Heart left ventricle (tissue), 16 donors: Measurements from ENCODE around the gene DOCK1. TPM values are rescaled to one million over a fixed set of nuclear protein-coding genes. Genes with fewer than 3 reads are reported as not detected.

ENCODE experiments used
- ATAC-seq, 4 donors: fragments of 200-7000 bp; cut with Tn5 transposase; one replicate each; pipeline ENCODE4 v1.9.1; 2020 to 2022; ENCODE audit warnings: moderate library complexity in 4 of 4, mild to moderate bottlenecking in 3 of 4, moderate number of reproducible peaks in 1 of 4
- DNase-seq, 5 donors: peaks; one replicate each; pipeline ENCODE4 v3.0.0-alpha.2; 2020
- H3K27ac ChIP-seq, 12 donors: fragments of 200-600 bp; sonication (generic) in 4 of 12; one replicate each; pipeline versions ENCODE4 v1.5.0 to v1.8.0; 2016 to 2022; ENCODE audit warnings: mild to moderate bottlenecking in 2 of 12
- H3K27me3 ChIP-seq, 9 donors: fragments of 200-600 bp; sonication (generic) in 2 of 9; one replicate each; pipeline versions ENCODE4 v1.5.1 to v1.8.0; 2016 to 2022; ENCODE audit warnings: mild to moderate bottlenecking in 3 of 9
- H3K36me3 ChIP-seq, 9 donors: fragments of 200-600 bp; sonication (generic) in 2 of 9; one replicate each; pipeline versions ENCODE4 v1.5.0 to v1.8.0; 2018 to 2022; ENCODE audit warnings: mild to moderate bottlenecking in 2 of 9
- H3K4me1 ChIP-seq, 12 donors: fragments of 200-600 bp; sonication (generic) in 4 of 12; one replicate each; pipeline versions ENCODE4 v1.5.0 to v1.8.0; 2016 to 2022; ENCODE audit warnings: mild to moderate bottlenecking in 3 of 12
- H3K4me3 ChIP-seq, 12 donors: fragments of 200-600 bp; sonication (generic) in 4 of 12; one replicate each; pipeline versions ENCODE4 v1.5.0 to v1.8.0; 2017 to 2022; ENCODE audit warnings: mild to moderate bottlenecking in 9 of 12, moderate library complexity in 4 of 12
- H3K9me3 ChIP-seq, 12 donors: fragments of 200-600 bp; sonication (generic) in 4 of 12; one replicate each; pipeline versions ENCODE4 v1.5.0 to v1.8.0; 2016 to 2022; ENCODE audit warnings: mild to moderate bottlenecking in 1 of 12
- CTCF ChIP-seq, 12 donors: fragments of 200-600 bp; sonication (generic) in 4 of 12; IDR thresholded peaks; one replicate each; pipeline versions ENCODE4 v1.5.0 to v1.8.0; 2018 to 2022; ENCODE audit warnings: antibody characterized with exemption in 12 of 12, mild to moderate bottlenecking in 5 of 12
- POLR2A ChIP-seq, 2 donors: fragments of 450-650 bp; IDR thresholded peaks; one replicate each; pipeline ENCODE4 v1.6.1; 2017; ENCODE audit warnings: antibody characterized with exemption in 2 of 2, mild to moderate bottlenecking in 2 of 2, moderate library complexity in 2 of 2
- WGBS, 4 donors: extraction: QIAGEN DNeasy Blood & Tissue Kit in 2 of 4; methylation state at CpG; one replicate each; pipeline versions ENCODE4 v1.1.5 to v1.1.7; 2013 to 2018; 5-methylcytosine and 5-hydroxymethylcytosine counted together
- intact Hi-C, 10 donors: fragments of 100-400 bp; cut with DNase I; formaldehyde crosslinking; loops; one replicate each; pipeline versions ENCODE4 v1.11.1 to v1.14.2; 2022
- polyA plus RNA-seq, 2 donors: library from polyadenylated mRNA; stranded (reverse); fragments of 200-250 nt; gene quantifications; one replicate each; pipeline ENCODE4 v1.2.3, GENCODE V29; 2013
- total RNA-seq, 9 donors: library from RNA; depleted of rRNA in 2 of 9; stranded (reverse); fragments of >200 nt in 2 of 9; fragmentation: NEBNext Ultra II Directional in 3 of 9; extraction: Animal tissue kit (Norgen Biotek cat#: 25700) in 3 of 9; gene quantifications; one replicate each; pipeline versions ENCODE4 v1.1.0 to v1.2.4, GENCODE V29; 2016 to 2023
- donor health status: ischemic (EF 13 %, LVEDD 7.1; RV severe dilation, severe dysfunction).
- donor health status: healthy with polysubstance abuse.
- donor health status: DM: no; HTN: yes; CAD: no.
- donor health status: DM: no; HTN: no; CAD: no.
- donor health status: ischemic (EF 25% LVEDD 6.9; RV normal size, moderate dysfunction).
- donor health status: ischemic (EF 25% LVEDD 5.7; RV mildly dilated, moderate dysfunction).
- donor health status: healthy.
- donor health status: DM: yes; HTN: yes; CAD: no.
- donor health status: ischemic (EF 35%, LVEDD 5.7; RV mildly dilated, moderate dysfunction).
- donor health status: nonischemic (EF 11% LVEDD 7.7; RV severe dilation, severe dysfunction).
- donor health status: DM: yes; HTN: yes; CAD: no.
- donor health status: PGD.
- donor health status: ischemic (EF 29% LVEDD 5.4; RV normal size, mild dysfunction).
- donor health status: nonischemic (EF 23%, LVEDD 6.1; RV moderate dilation, normal function).

Gene DOCK1
- total and polyA plus RNA-seq, 11 donors, result 5.0 to 31.6 (median 18.6) TPM

- no peak for DNase-seq
- TF ChIP-seq POLR2A (IDR thresholded peaks at IDR 0.05) (no peak), CTCF (IDR thresholded peaks at IDR 0.05) (no peak)
- intact Hi-C loops, result no loop called here
- H3K27ac ChIP-seq, result no peak overlapping the region
- H3K4me1 ChIP-seq, result no peaks in the 10 kb centered on the region
- no peak for ATAC-seq
- no peak overlapping the region for H3K4me3 ChIP-seq
- WGBS, 4 donors, result 82 to 99% (median 88%) methylated on average over 1 of the region's 1 CpG
- H3K9me3 ChIP-seq, result no peaks in the 10 kb centered on the region
- no peaks in the 10 kb centered on the region for H3K27me3 ChIP-seq
- H3K36me3 ChIP-seq, result no peaks in the 10 kb centered on the region
These were observed 329.1 kb downstream of the DOCK1 start for GRCh38 chr10:127234306-127234800.

- Histone ChIP-seq H3K4me3 (no peak overlapping the region), H3K27ac (no peak overlapping the region), H3K9me3 (no peaks in the 10 kb centered on the region), H3K27me3 (no peaks in the 10 kb centered on the region), H3K36me3 (no peaks in the 10 kb centered on the region), H3K4me1 (no peaks in the 10 kb centered on the region)
- TF ChIP-seq CTCF (IDR thresholded peaks at IDR 0.05), result no peak
- TF ChIP-seq POLR2A (IDR thresholded peaks at IDR 0.05), result no peak
- no peak for DNase-seq
- 78 to 87% (median 85%) methylated on average over 3 of the region's 3 CpGs for WGBS, 4 donors
- no peak for ATAC-seq
- intact Hi-C loops, result no loop called here
These were observed 331.0 kb downstream of the DOCK1 start for GRCh38 chr10:127236266-127236665.

GRCh38 chr10:127242914-127243313, 337.7 kb downstream of the DOCK1 start:
- Histone ChIP-seq H3K4me1 (no peaks in the 10 kb centered on the region), H3K36me3 (peaks cover 0 to 7% (median 0%) of the 10 kb centered on the region in 9 donors), H3K4me3 (no peak overlapping the region), H3K27ac (no peak overlapping the region), H3K27me3 (no peaks in the 10 kb centered on the region), H3K9me3 (no peaks in the 10 kb centered on the region)
- intact Hi-C loops, result no loop called here
- 66 to 75% (median 71%) methylated on average over 3 of the region's 3 CpGs for WGBS, 4 donors
- no peak for ATAC-seq
- no peak for TF ChIP-seq CTCF (IDR thresholded peaks at IDR 0.05)
- TF ChIP-seq POLR2A (IDR thresholded peaks at IDR 0.05), result no peak
- no peak for DNase-seq

- H3K27me3 ChIP-seq, result no peaks in the 10 kb centered on the region
- intact Hi-C loops, result no loop called here
- no peaks in the 10 kb centered on the region for H3K9me3 ChIP-seq
- DNase-seq (peak in 2 of 5 donors; percentile 11 to 27), ATAC-seq (no peak)
- no peak overlapping the region for H3K27ac ChIP-seq
- no peak overlapping the region for H3K4me3 ChIP-seq
- peaks cover 0 to 14% (median 7%) of the 10 kb centered on the region in 9 donors for H3K36me3 ChIP-seq
- WGBS, 4 donors, result 48 to 60% (median 51%) methylated on average over 4 of the region's 4 CpGs
- H3K4me1 ChIP-seq, result no peaks in the 10 kb centered on the region
- TF ChIP-seq CTCF (IDR thresholded peaks at IDR 0.05), result peak; percentile 6 to 58 (median 38)
- TF ChIP-seq POLR2A (IDR thresholded peaks at IDR 0.05), result no peak
These were observed 338.5 kb downstream of the DOCK1 start for GRCh38 chr10:127243490-127244272.
